Lower leg skin (tissue), 4 donors: ENCODE results near the gene AQP9. TPM values are rescaled to one million over a fixed set of nuclear protein-coding genes. Genes with fewer than 3 reads are reported as not detected.

Source experiments
- DNase-seq, 2 donors: peaks; one replicate each; pipeline ENCODE4 v3.0.0-alpha.2; 2019; ENCODE audit warnings: low spot score in 2 of 2
- H3K4me3 ChIP-seq: fragments of 200-600 bp; sonication (generic); 2 replicates; pipeline ENCODE4 v1.5.1; 2017; ENCODE audit warnings: mild to moderate bottlenecking, low read depth; ENCODE audit not compliant: poor library complexity, severe bottlenecking
- POLR2A ChIP-seq, 2 donors: fragments of 450-650 bp; IDR thresholded peaks; one replicate each; pipeline ENCODE4 v1.6.1; 2016 to 2017; ENCODE audit warnings: antibody characterized with exemption in 2 of 2, mild to moderate bottlenecking in 1 of 2, moderate library complexity in 1 of 2
- WGBS, 2 donors: methylation state at CpG; one replicate each; pipeline ENCODE4 v1.1.5; 2018; 5-methylcytosine and 5-hydroxymethylcytosine counted together
- intact Hi-C: fragments of 100-400 bp; cut with DNase I; formaldehyde crosslinking; loops from one replicate; pipeline ENCODE4 v1.15.0; 2023; ENCODE audit warnings: low total_unique reads
- total RNA-seq, 4 donors: library from RNA; depleted of rRNA; stranded (reverse); fragments of >200 nt; gene quantifications; one replicate each; pipeline ENCODE4 v1.1.0, GENCODE V29; 2016
- TF ChIP-seq, protein P1 (sequence below), 3 donors: fragments of 450-650 bp; IDR thresholded peaks; one replicate each; pipeline ENCODE4 v1.5.1; 2016; ENCODE audit warnings: antibody characterized with exemption in 3 of 3, mild to moderate bottlenecking in 3 of 3, moderate library complexity in 2 of 3

Gene AQP9
- total RNA-seq, 4 donors from 2014 or later, result 22.6 to 75.8 (median 38.1) TPM

DNA sequence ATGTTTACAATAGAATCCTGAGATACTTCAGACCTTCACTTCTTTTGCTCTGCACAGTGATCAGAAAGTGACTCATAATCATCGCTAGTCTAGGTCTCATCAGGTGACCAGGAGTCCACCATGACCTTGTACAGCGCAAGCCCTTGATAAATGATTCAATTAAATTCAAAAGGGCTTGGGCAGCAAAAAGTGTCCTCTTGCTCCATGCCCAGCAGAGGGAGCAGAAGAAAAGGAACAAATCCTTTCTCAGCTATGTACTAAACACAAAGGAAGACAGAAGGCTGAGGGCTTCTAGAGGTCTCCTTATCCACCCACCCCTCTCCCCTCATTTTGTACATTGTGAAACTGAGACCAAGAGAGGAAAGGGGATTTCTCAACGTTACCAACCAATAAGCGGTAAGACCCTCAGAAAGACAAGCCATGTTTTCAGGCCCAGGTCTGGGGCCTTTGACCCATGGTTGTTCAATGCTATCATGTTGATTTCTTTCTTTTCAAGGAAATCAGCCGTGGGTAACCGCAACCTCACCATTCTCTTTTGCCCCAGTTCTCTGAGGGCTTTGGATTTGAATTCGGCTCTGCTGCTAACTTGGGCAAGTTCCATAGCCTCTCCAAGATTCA lies 74.8 kb downstream of the AQP9 start:
- H3K4me3 ChIP-seq, result no peak overlapping the region
- intact Hi-C loops, result no loop called here
- WGBS, 2 donors, result 83 to 88% methylated on average over 7 of the region's 7 CpGs
- no peak for DNase-seq
- no peak for TF ChIP-seq POLR2A (IDR thresholded peaks at IDR 0.05)
- TF ChIP-seq, protein P1, sequence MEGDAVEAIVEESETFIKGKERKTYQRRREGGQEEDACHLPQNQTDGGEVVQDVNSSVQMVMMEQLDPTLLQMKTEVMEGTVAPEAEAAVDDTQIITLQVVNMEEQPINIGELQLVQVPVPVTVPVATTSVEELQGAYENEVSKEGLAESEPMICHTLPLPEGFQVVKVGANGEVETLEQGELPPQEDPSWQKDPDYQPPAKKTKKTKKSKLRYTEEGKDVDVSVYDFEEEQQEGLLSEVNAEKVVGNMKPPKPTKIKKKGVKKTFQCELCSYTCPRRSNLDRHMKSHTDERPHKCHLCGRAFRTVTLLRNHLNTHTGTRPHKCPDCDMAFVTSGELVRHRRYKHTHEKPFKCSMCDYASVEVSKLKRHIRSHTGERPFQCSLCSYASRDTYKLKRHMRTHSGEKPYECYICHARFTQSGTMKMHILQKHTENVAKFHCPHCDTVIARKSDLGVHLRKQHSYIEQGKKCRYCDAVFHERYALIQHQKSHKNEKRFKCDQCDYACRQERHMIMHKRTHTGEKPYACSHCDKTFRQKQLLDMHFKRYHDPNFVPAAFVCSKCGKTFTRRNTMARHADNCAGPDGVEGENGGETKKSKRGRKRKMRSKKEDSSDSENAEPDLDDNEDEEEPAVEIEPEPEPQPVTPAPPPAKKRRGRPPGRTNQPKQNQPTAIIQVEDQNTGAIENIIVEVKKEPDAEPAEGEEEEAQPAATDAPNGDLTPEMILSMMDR (IDR thresholded peaks at IDR 0.05), result no peak

DNA sequence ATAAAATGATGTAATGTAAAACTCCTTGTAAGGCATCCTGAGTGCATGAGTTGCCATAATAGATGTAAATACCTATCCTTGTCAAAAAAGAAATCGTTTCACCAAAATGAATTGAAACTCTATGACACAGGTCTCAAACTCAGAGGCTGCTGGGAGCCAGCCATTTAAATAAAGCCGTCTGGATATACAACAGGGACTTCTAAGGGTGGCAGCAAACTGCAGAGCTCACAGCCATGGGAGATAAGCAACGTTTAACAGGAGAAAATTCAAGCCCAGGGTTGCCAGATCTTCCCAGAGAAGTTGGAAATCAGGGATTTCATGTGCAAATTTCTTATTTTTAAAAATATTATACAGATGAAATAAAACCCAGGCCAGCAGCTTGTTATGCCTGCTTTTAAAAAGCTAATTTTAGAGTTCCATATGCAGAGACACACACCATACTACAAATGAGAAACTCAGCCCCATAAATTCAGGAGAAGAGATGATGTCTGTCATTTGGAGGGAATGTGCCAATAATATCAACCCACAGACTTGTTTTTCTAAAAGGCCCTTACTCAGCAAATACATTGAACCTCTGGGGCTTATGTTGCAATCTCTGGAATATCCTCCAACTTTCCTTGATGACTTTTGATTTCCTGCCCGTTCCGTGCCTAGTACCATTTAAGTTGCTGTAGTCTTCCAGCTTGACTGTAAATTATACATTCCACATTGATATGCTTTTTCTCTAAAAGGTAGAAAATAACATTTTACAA lies 75.6 kb downstream of the AQP9 start:
- intact Hi-C loops, result no loop called here

DNA sequence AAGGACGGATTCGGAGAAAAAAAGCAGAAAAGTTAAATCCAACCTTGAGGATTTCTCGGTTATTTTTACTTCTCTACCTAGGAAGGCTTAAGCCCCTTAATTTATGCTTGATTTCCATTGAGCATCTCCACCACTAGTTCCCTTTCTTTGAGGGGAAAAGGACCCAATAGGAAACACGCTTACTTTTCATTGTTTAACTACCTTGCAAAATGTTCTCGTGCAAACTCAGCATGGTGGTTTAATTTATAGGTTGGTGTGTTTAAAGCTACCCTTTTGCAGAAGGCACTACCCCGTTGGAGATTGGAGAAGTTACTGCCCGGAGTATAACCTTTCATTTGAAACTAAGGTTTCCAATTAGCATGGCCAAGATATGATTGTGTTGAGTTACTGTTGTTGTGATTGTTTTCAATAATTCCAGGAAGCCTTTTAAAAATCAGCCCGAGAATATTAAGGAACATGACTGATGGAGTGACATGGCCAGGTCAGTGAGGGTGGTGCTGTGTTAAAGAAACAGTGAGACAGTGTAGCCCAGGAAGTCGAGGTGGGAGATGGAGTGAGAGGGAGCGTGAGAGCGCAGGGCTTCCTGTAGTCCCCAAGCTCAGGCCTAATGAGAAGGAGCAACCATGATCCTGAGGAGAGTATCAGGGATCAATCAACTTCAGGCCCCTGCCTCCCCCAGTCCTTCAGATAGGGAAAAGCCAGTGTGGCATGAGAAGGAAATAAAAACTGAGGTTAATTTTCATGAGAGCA lies 76.6 kb downstream of the AQP9 start:
- WGBS, 2 donors, result 76 to 81% methylated on average over 11 of the region's 11 CpGs
- no peak for TF ChIP-seq POLR2A (IDR thresholded peaks at IDR 0.05)

More for the DNA sequence above, 75.6 kb downstream of the AQP9 start:
- H3K4me3 ChIP-seq, result no peak overlapping the region
- 23 to 28% methylated on average over 5 of the region's 5 CpGs for WGBS, 2 donors
- no peak for DNase-seq
- TF ChIP-seq, protein P1 (IDR thresholded peaks at IDR 0.05), result no peak
- no peak for TF ChIP-seq POLR2A (IDR thresholded peaks at IDR 0.05)

GRCh38 chr15:58217460-58217859 lies 79.3 kb downstream of the AQP9 start:
- DNase-seq, result no peak
- intact Hi-C loops, result no loop called here
- H3K4me3 ChIP-seq, result no peak overlapping the region
- no peak for TF ChIP-seq POLR2A (IDR thresholded peaks at IDR 0.05)
- TF ChIP-seq, protein P1 (IDR thresholded peaks at IDR 0.05), result no peak
- 96 to 97% methylated on average over 4 of the region's 4 CpGs for WGBS, 2 donors

More for the DNA sequence above, 76.6 kb downstream of the AQP9 start:
- DNase-seq, result no peak
- intact Hi-C loops, result no loop called here
- no peak overlapping the region for H3K4me3 ChIP-seq

DNA sequence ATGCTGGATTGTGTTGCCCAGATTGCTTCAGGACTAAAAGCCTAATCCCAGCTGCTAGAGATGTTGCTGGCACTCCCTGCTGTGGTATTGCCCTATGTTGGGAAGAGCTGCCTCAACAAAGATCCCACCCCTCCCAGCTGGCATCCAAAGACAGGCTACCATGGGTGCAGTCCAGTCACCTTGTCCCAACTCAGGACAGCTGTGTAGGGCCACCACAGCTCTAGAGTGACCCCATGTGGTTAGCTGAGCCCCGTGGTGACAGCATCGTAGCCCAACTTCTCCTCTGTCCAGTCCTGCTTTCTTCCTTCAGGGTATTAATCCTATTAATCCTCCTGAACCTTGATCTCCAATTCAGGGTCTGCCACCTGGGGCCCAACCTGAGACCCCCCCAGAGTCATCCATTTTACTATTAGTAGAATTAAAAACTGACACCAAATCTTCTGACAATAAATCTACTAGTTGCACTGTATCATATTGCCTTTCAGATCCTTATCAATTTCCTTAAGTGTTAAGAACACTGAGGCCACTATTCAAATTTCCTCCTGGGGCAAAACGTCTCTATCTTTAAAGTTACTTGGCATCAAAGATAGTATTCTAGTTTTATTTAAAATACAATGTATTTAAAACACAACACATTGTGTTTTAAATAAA lies 83.5 kb downstream of the AQP9 start:
- TF ChIP-seq POLR2A (IDR thresholded peaks at IDR 0.05), result no peak
- 33 to 45% methylated on average over 3 of the region's 3 CpGs for WGBS, 2 donors
- intact Hi-C loops, result no loop called here
- DNase-seq, result no peak
- H3K4me3 ChIP-seq, result no peak overlapping the region

- 78 to 84% methylated on average over 2 of the region's 2 CpGs for WGBS, 2 donors
- H3K4me3 ChIP-seq, result no peak overlapping the region
- no peak for TF ChIP-seq POLR2A (IDR thresholded peaks at IDR 0.05)
- TF ChIP-seq, protein P1 (IDR thresholded peaks at IDR 0.05), result no peak
- DNase-seq, result no peak
- intact Hi-C loops, result no loop called here
Observed at GRCh38 chr15:58222679-58223078, 84.5 kb downstream of the AQP9 start.
